Measurements from ENCODE around the gene TAB2.

DNA sequence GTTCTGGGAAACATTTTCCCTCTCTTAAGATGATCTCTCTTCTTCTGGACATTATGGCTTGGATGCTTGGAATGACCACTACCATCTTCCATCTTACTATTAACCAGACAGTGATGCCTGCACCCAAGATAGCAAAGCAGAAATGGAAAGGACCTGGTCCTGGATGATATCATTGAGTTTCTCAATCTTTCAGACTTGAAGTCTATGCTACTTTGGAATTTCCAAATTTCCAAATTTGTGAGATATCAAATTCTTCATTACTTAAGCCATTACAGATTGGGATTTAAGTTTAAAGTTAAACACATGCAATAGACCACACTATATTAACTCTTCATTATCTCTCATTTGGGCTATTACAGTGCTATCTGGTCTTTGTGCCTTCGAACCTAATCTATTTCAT lies 3.7 kb upstream of the TAB2 start:
- TF ChIP-seq, protein P1, sequence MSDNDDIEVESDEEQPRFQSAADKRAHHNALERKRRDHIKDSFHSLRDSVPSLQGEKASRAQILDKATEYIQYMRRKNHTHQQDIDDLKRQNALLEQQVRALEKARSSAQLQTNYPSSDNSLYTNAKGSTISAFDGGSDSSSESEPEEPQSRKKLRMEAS (IDR thresholded peaks at IDR 0.05), result no peak
- no peak for TF ChIP-seq TAF7 (optimal IDR thresholded peaks at IDR 0.05; ENCODE audit: borderline replicate concordance, low read depth, low read length)
- no peak for TF ChIP-seq POLR2AphosphoS5 (IDR thresholded peaks at IDR 0.05; ENCODE audit: low read depth, low read length)
- TF ChIP-seq POLR2A (IDR thresholded peaks at IDR 0.05; ENCODE audit: control extremely low read depth in 1 of 2, low read depth in 2 of 2, low read length in 2 of 2), result no peak
- no peak for TF ChIP-seq CEBPB (IDR thresholded peaks at IDR 0.05; ENCODE audit: low read depth, low read length)
- no peak for TF ChIP-seq TAF1 (IDR thresholded peaks at IDR 0.05; ENCODE audit: low read depth, low read length)
- TF ChIP-seq, protein P2, sequence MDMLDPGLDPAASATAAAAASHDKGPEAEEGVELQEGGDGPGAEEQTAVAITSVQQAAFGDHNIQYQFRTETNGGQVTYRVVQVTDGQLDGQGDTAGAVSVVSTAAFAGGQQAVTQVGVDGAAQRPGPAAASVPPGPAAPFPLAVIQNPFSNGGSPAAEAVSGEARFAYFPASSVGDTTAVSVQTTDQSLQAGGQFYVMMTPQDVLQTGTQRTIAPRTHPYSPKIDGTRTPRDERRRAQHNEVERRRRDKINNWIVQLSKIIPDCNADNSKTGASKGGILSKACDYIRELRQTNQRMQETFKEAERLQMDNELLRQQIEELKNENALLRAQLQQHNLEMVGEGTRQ (IDR thresholded peaks at IDR 0.05; ENCODE audit: low read length), result no peak
- no peak for TF ChIP-seq BCL11A (IDR thresholded peaks at IDR 0.05; ENCODE audit: low read depth in 2 of 2, low read length in 2 of 2)
- TF ChIP-seq BRCA1 (IDR thresholded peaks at IDR 0.05; ENCODE audit: low read depth, low read length), result no peak
